NCI-H1092 (cell line): ENCODE data around the gene ADAMTS17.
"Not testable (repeated sequence)": the region's sequence is repeated elsewhere in the genome, so short reads cannot be mapped to it uniquely, and the experiment has no call there.

ENCODE experiments used
- DNase-seq: peaks from one replicate; lab custom pipeline; 2025; lab: John Stamatoyannopoulos, UW

The ADAMTS17 gene

GRCh38 chr15:100108846-100109245 is 232.9 kb downstream of the ADAMTS17 start:
- no peak for DNase-seq

- DNase-seq: no peak
Measured at GRCh38 chr15:100108346-100108745, 233.4 kb downstream of the ADAMTS17 start.

DNA sequence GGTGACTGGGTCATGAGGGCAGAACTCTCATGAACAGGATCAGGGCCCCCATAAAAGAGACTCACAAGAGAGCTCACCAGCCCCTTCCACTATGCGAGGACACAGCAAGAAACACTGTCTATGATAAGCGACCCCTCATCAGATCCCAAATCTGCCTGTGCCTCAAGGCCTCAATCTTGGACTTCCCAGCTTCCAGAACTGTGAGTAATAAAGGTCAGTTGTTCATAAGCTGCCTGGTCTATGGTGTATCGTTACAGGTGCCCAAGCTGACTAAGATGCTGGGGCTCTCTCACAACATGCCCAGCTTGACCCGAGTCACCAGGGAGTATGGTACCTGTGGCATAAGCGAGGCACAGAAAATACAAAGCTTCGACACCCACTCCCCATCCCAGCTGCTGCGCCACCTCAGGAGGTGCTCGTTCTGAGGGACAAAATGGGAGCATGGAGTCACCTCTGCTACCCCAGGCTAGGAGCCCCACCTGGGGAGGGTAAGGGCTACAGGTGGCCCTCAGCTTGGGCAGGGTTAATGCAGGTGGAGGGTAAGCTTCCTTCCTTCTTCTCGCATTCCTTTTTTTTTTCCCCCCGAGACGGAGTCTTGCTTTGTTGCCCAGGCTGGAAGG is 234.1 kb downstream of the ADAMTS17 start:
- no peak for DNase-seq

GRCh38 chr15:100107151-100107550 is 234.6 kb downstream of the ADAMTS17 start:
- no peak for DNase-seq

- no peak for DNase-seq
Measured at GRCh38 chr15:100106732-100107131, 235.0 kb downstream of the ADAMTS17 start.

GRCh38 chr15:100105101-100105500 is 236.7 kb downstream of the ADAMTS17 start:
- DNase-seq: no peak

DNA sequence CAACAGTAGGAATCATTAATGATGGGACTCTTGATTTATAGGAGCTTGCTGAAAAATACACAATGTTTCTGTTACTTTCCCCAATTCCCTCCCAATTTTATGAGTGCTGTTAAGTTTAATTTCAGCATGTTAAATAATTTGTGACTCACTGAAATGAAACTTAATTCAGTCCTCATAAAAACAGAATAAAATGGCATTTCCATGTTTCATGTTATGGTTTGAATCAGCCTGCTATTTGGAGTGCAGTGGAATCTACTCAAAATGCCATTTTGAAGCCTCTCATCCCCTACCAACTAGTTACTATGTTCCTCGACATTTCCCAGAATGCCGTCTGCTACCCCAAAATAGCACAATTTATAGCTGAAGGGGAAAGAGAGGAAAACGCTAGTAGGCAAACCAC is 237.5 kb downstream of the ADAMTS17 start:
- DNase-seq: no peak

GRCh38 chr15:100103828-100104227 is 237.9 kb downstream of the ADAMTS17 start:
- no peak for DNase-seq

GRCh38 chr15:100101426-100102089 is 240.2 kb downstream of the ADAMTS17 start:
- DNase-seq: no peak

- DNase-seq: no peak
Measured at GRCh38 chr15:100100926-100101325, 240.8 kb downstream of the ADAMTS17 start.

- no peak for DNase-seq
Measured at GRCh38 chr15:100099976-100100375, 241.8 kb downstream of the ADAMTS17 start.

DNA sequence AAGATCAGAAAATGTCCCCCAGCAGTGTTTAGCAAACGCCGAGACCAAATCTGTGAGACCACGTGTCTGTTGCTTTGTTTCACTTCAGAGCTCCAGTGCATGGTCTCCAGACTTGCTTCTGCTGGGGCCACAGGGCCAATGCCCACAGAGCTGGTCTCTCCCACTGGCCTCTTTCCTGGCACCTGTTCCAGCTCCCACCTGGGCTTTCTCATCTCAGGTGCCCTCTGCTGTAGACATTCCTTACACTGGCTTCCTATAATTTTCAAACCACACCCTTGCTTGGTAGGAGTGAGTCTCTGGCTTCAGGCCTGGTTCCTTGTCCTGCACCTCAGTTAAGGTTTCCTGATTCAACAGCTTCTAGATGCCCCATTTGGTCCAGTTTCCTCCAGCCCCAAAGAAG is 243.1 kb downstream of the ADAMTS17 start:
- no peak for DNase-seq

DNA sequence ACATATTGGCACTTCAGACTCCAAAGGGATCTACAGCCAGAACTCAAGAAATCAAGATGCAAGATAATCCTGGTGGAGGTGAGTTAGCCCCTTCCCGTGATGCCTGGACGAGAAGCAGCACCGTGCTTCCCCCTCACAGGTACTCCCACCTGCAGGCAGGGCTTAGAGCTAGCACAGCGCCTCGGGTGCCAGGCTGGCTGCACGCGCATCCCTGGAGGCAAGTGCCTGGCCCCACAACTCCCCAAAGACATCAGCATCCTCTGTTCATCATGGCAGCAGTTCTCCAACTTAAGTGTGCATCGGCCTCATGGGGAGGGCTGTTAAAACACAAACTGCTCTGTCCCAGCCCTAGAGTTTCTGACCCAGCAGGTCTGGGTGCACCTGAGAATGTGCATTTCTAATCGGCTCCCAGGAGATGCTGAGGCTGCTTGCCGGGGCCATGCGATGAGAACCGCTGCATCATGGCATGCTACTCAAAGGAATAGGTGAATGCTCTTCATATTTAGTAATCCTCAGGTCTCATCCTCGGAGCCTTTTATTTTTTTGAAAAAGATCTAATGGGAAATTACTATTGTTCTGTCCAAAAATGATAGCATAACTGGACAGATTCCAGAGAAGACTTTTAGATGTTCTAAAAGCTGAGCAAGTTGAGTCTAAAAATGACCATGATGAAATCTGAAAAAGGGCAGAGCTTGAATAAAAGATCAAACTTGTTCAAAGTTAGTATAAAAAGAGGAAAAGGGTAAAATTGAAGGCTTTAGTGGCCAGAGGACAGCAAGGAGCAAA is 244.2 kb downstream of the ADAMTS17 start:
- no peak for DNase-seq

DNA sequence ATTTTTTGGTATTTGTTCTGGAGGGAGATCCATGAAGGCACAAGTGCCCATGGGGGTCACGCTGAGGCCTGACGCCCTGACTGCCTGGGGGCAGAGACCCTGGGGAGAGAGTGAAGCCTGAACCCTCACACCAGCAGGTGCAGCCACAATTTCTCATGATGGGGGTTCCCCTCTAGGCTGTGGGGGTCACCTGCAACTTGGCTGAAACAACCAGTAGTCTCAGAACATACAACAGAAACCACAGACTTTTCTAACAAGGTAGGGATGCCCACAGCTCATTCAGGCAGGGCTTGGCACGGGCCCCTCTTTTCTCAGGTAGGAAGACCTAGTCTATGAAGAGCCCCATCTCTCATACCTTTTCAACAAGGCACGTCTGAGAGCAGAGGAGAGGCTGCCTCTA is 245.1 kb downstream of the ADAMTS17 start:
- no peak for DNase-seq

DNA sequence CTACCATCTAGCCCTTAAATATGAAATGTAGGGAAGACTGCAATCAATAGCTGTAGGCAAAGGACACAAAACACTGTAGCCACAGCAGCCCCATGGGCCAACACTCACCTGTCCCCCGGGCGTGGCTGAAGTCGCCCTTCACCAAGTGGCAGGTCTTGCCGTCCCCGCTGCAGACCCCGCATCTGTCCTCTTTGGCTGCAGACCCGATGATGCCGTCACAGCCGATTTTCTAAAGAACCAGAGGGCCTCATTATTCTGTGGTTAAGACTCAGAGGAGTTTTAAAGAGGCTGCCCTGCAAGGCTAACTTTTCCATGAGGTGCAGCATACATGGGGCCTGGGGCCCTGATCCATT is 245.6 kb downstream of the ADAMTS17 start:
- no peak for DNase-seq

DNA sequence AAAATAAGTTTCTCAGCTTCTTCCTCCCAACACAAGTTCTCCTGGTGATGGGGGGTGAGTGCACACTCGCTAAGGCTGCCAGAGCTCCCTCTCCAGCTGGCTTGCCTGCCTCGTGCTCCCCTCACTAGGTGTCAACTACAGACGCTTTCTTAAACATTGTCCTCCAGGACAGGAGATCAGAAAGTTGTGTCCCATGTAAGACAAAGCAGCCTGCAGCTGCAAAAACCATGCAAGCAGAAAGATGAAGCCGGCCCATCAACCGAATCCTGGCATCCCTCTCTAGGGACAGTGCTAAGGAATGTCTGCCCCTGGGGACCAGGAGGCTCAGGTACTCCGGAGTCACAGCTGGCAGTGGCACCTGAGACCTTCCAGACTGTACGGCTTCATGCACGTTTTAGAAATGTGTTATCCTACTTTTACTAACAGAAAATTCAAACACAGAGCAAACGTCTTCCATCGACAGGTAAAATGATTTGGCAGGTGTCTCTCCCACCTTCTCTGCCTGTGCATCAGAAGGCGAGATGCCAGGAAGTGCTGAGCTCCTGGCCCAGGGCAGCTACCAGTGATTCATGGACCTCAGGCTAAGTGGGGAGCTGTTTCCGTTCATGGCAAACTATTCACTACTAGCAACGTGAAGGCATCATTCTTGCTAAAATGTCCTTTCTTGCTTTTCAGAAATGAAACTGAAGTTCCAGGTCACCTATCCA is 246.1 kb downstream of the ADAMTS17 start:
- DNase-seq: no peak

- DNase-seq: no peak
Measured at GRCh38 chr15:100094127-100094510, 247.7 kb downstream of the ADAMTS17 start.

DNA sequence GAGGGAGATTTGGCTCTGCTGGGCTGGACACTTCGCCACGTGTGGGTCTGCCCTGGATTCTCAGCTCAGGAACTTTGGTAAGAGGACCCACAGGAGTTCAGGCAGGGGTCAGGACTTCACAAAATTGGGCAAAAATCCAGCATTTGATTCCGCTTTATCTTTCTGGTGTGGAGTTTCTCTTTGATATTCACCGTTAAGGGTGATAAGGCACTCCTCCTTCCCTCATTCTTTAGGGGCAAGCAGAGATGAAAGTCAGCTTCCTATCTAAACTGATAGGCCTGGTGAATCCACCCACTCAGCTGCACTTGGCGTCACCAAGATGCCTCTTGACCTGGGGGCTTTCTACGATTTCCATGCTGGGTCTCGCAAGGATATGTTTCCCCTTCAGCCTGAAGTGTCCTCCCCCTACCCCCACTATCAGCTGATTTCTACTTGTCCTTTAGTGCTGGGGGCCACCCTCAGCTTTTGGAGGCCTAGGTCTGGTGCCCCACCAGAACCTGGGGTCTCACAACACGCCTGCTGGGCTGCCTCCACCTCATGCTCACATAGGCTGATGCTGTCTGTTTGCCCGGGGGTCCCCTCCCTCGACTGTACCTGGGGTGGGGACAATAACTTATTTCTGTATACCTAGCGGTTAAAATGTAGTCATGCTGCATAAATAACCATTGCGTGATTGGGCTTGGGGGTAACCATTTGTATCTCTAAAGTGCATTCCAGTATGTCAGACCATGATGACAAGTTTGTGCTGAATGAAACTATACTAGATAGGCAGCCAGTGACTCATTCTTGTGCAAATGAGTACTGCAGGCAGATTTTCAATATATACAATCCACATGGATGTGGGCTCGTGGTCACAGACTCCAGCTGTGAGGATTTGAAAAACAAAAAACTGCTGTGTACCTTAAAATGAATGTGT is 248.3 kb downstream of the ADAMTS17 start:
- DNase-seq: no peak

- DNase-seq: no peak
Measured at GRCh38 chr15:100092034-100092433, 249.7 kb downstream of the ADAMTS17 start.

GRCh38 chr15:100090411-100090810 is 251.4 kb downstream of the ADAMTS17 start:
- no peak for DNase-seq

DNA sequence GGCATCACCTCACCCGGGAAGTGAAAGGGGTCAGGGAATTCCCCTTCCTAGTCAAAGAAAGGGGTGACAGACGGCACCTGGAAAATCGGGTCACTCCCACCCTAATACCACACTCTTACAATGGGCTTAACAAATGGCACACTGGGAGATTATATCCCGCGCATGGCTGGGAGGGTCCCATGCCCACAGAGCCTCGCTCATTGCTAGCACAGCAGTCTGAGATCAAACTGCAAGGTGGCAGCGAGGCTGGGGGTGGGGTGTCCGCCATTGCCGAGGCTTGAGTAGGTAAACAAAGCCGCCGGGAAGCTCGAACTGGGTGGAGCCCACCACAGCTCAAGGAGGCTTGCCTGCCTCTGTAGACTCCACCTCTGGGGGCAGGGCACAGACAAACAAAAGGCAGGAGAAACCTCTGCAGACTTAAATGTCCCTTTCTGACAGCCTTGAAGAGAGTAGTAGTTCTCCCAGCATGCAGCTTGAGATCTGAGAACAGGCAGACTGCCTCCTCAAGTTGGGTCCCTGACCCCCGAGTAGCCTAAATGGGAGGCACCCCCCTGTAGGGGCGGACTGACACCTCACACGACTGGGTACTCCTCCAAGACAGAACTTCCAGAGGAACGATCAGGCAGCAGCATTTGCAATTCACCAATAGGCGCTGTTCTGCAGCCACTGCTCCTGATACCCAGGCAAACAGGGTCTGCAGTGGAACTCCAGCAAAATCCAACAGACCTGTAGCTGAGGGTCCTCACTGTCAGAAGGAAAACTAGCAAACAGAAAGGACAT is 257.5 kb downstream of the ADAMTS17 start:
- DNase-seq: not testable (repeated sequence)
